K562 (cell line): ENCODE measurements around the gene BIRC6. TPM values are rescaled to one million over a fixed set of nuclear protein-coding genes. Genes with fewer than 3 reads are reported as not detected.

ENCODE experiments used
- ARID4B ChIP-seq: sonication (generic); formaldehyde crosslinking; IDR thresholded peaks from 2 replicates; pipeline ENCODE4 v1.8.0; 2022; ENCODE audit warnings: mild to moderate bottlenecking, missing genetic modification reagents
- CBX5 ChIP-seq: IDR thresholded peaks from 2 replicates; pipeline ENCODE4 v1.6.1; 2014; ENCODE audit warnings: low read depth, borderline replicate concordance
- CCNT2 ChIP-seq: IDR thresholded peaks from 2 replicates; pipeline ENCODE4 v1.6.1; 2011; ENCODE audit warnings: borderline replicate concordance, low read depth, mild to moderate bottlenecking, moderate library complexity, mixed read lengths, low read length; ENCODE audit not compliant: insufficient read length; ENCODE audit errors: extremely low read depth
- ERF ChIP-seq: fragments of 450-650 bp; formaldehyde crosslinking; IDR thresholded peaks from 2 replicates; pipeline ENCODE4 v1.4.0; 2020; ENCODE audit warnings: mild to moderate bottlenecking, mixed read lengths
- GABPA ChIP-seq: fragments of 200-800 bp; sonication (Bioruptor generic); conservative IDR thresholded peaks from 2 replicates; pipeline ENCODE4 v1.6.1; 2016; ENCODE audit warnings: low read depth, missing genetic modification characterization, missing compliant biosample characterization
- MBD2 ChIP-seq: sonication (generic); IDR thresholded peaks from 2 replicates; pipeline ENCODE4 v1.6.1; 2016; ENCODE audit warnings: low read depth, borderline replicate concordance
- MYC ChIP-seq, 2 experiments: fragments of 250-450 bp in 1 of 2; sonication (Bioruptor Pico) in 1 of 2; IDR thresholded peaks; 2 replicates each; pipeline versions ENCODE4 v1.5.1 to v1.6.1; 2012 to 2021; ENCODE audit warnings: low read depth in 2 of 2, borderline replicate concordance in 1 of 2, improper control_type of control experiment in 1 of 2, low read length in 1 of 2, mild to moderate bottlenecking in 1 of 2, moderate library complexity in 1 of 2
- PBX2 ChIP-seq, 2 experiments: IDR thresholded peaks in 1 of 2; conservative IDR thresholded peaks in 1 of 2; 2 replicates each; pipeline ENCODE4 v1.6.1; 2016; ENCODE audit warnings: low read depth in 2 of 2, mild to moderate bottlenecking in 1 of 2, missing compliant biosample characterization in 1 of 2, missing genetic modification characterization in 1 of 2, moderate library complexity in 1 of 2
- STAT6 ChIP-seq: sonication (generic); formaldehyde crosslinking; IDR thresholded peaks from 2 replicates; pipeline ENCODE4 v1.8.1; 2023; ENCODE audit warnings: mild to moderate bottlenecking, missing genetic modification reagents
- THRB ChIP-seq: fragments of 450-650 bp; formaldehyde crosslinking; conservative IDR thresholded peaks from 2 replicates; pipeline ENCODE4 v1.4.0; 2022; ENCODE audit warnings: mild to moderate bottlenecking, missing genetic modification characterization
- U2AF1 ChIP-seq: fragments of 200-400 bp; formaldehyde crosslinking; optimal IDR thresholded peaks from 2 replicates; pipeline ENCODE3; 2017; ENCODE audit warnings: mild to moderate bottlenecking, low read depth, low read length, moderate library complexity
- ZKSCAN3 ChIP-seq: fragments of 250-450 bp; sonication (Bioruptor Pico); IDR thresholded peaks from 2 replicates; pipeline ENCODE4 v1.4.0; 2020
- ZNF140 ChIP-seq: fragments of 250-450 bp; sonication (Bioruptor Pico); IDR thresholded peaks from 2 replicates; pipeline ENCODE4 v1.8.0; 2021; ENCODE audit warnings: moderate library complexity, mild to moderate bottlenecking, inconsistent platforms
- ZNF23 ChIP-seq: fragments of 250-450 bp; sonication (Bioruptor Pico); IDR thresholded peaks from 2 replicates; pipeline ENCODE4 v1.4.0; 2020; ENCODE audit warnings: mild to moderate bottlenecking
- polyA plus RNA-seq, 8 experiments: library from polyadenylated mRNA; depleted of rRNA in 4 of 8; stranded (reverse) in 5 of 8; unstranded in 3 of 8; fragments of >200 nt; fragmentation: Nextera tagmentation in 2 of 8; fragmentation: Illumina TruSeq in 1 of 8; extraction: Ambion mirVana in 2 of 8; extraction: Trizol in 1 of 8; gene quantifications; 2 replicates each; pipeline versions ENCODE4 v1.2.1 to v1.2.3, GENCODE V29; 2011 to 2014; ENCODE audit warnings: inconsistent platforms in 1 of 8, missing spikeins in 1 of 8
- total RNA-seq, 7 experiments: library from RNA; depleted of rRNA in 6 of 7; stranded (reverse); fragments of >200 nt in 6 of 7; fragmentation: Illumina TruSeq in 2 of 7; extraction: Trizol in 2 of 7; gene quantifications; 2 replicates each; pipeline versions ENCODE4 v1.2.1 to v1.2.3, GENCODE V29; 2011 to 2021; ENCODE audit warnings: low replicate concordance in 1 of 7

Gene BIRC6
- total and polyA plus RNA-seq, 9 of the 15 experiments (the other 6 are each of a cell fraction or from before 2014, with no cell fraction given): 18.8 to 110 (median 49.8) TPM

GRCh38 chr2:32357318-32358110 is 691 bp downstream of the BIRC6 start (continued):
- TF ChIP-seq PBX2 (CRISPR knock-in tag; IDR thresholded peaks at IDR 0.05; ENCODE audit: low read depth): no peak
- no peak for TF ChIP-seq PBX2 (tag; conservative IDR thresholded peaks at IDR 0.05; ENCODE audit: low read depth)
- TF ChIP-seq GABPA (tag): peak; percentile 87
- TF ChIP-seq ARID4B (CRISPR knock-in tag): peak; percentile 59
- no peak for TF ChIP-seq MYC (IDR thresholded peaks at IDR 0.05; ENCODE audit: low read depth, low read length)
- TF ChIP-seq MYC (CRISPR knock-in tag; IDR thresholded peaks at IDR 0.05; ENCODE audit: borderline replicate concordance, low read depth): peak; percentile 58; the same call in 1 of the 2 replicates
- TF ChIP-seq ZKSCAN3: no peak
- peak; percentile 77 for TF ChIP-seq U2AF1
- TF ChIP-seq ZNF23 (CRISPR knock-in tag): no peak
- TF ChIP-seq THRB (CRISPR knock-in tag): no peak
- TF ChIP-seq MBD2: peak; percentile 19; the same call in 1 of the 2 replicates
- no peak for TF ChIP-seq CCNT2
- TF ChIP-seq ZNF140 (CRISPR knock-in tag): no peak
- no peak for TF ChIP-seq CBX5
- TF ChIP-seq STAT6 (CRISPR knock-in tag): no peak
- TF ChIP-seq ERF (CRISPR knock-in tag): peak; percentile 79; the same call in 1 of the 2 replicates
